CD4-positive, alpha-beta T cell treated with Interleukin-12 subunit alpha and Interleukin-12 subunit beta, for 1 hour (primary cell): ENCODE results near the gene NARF.
"Not testable (repeated sequence)": the region's sequence is repeated elsewhere in the genome, so short reads cannot be mapped to it uniquely, and the experiment has no call there.

Source experiments
- DNase-seq: peaks from one replicate; pipeline ENCODE4 v3.0.0-alpha.2; 2020

Gene NARF

GRCh38 chr17:82458179-82458884 lies at the start of gene NARF:
Gene NARF (plus strand): TSS chr17:82458741. CDS start chr17:82458804, 63 bp downstream.
- peak; percentile 96 for DNase-seq

- DNase-seq, result no peak
These were observed 49.6 kb upstream of the NARF start for GRCh38 chr17:82408938-82409318.

- no peak for DNase-seq
These were observed 48.4 kb upstream of the NARF start for GRCh38 chr17:82410014-82410716.

GRCh38 chr17:82411396-82412053 lies 47.0 kb upstream of the NARF start:
- no peak for DNase-seq

- not testable (repeated sequence) for DNase-seq
These were observed 46.5 kb upstream of the NARF start for GRCh38 chr17:82412081-82412480.

- DNase-seq, result no peak
These were observed 45.7 kb upstream of the NARF start for GRCh38 chr17:82412535-82413520.

- DNase-seq, result peak; percentile 75
These were observed 43.8 kb upstream of the NARF start for GRCh38 chr17:82414548-82415281.

GRCh38 chr17:82415336-82415735 lies 43.2 kb upstream of the NARF start:
- no peak for DNase-seq

- no peak for DNase-seq
These were observed 42.8 kb upstream of the NARF start for GRCh38 chr17:82415786-82416185.

- no peak for DNase-seq
These were observed 42.3 kb upstream of the NARF start for GRCh38 chr17:82416264-82416663.

GRCh38 chr17:82416771-82417170 lies 41.8 kb upstream of the NARF start:
- no peak for DNase-seq

- peak; percentile 89 for DNase-seq
These were observed 40.2 kb upstream of the NARF start, which contains the start of the genes HEXD and OGFOD3 for GRCh38 chr17:82418001-82418986. Gene HEXD (plus strand): TSS chr17:82418347. CDS start chr17:82419800, 1,453 bp downstream. Gene OGFOD3 (minus strand): TSS chr17:82418586. CDS start chr17:82418485, 101 bp downstream.

GRCh38 chr17:82419540-82419939 lies 39.0 kb upstream of the NARF start:
- DNase-seq, result peak; percentile 26

GRCh38 chr17:82424001-82424862 lies 34.3 kb upstream of the NARF start:
- peak; percentile 61 for DNase-seq

- DNase-seq, result no peak
These were observed 33.7 kb upstream of the NARF start for GRCh38 chr17:82424863-82425159.

- DNase-seq, result no peak
These were observed 30.0 kb upstream of the NARF start for GRCh38 chr17:82428546-82428945.

GRCh38 chr17:82429824-82430223 lies 28.7 kb upstream of the NARF start:
- no peak for DNase-seq

- no peak for DNase-seq
These were observed 26.5 kb upstream of the NARF start for GRCh38 chr17:82432017-82432416.

GRCh38 chr17:82433560-82434215 lies 24.9 kb upstream of the NARF start:
- no peak for DNase-seq
